ENCODE results near the gene USP17L11. TPM values are rescaled to one million over a fixed set of nuclear protein-coding genes. Genes with fewer than 3 reads are reported as not detected.
"Not testable (repeated sequence)": the region's sequence is repeated elsewhere in the genome, so short reads cannot be mapped to it uniquely, and the experiment has no call there.

The USP17L11 gene, protein sequence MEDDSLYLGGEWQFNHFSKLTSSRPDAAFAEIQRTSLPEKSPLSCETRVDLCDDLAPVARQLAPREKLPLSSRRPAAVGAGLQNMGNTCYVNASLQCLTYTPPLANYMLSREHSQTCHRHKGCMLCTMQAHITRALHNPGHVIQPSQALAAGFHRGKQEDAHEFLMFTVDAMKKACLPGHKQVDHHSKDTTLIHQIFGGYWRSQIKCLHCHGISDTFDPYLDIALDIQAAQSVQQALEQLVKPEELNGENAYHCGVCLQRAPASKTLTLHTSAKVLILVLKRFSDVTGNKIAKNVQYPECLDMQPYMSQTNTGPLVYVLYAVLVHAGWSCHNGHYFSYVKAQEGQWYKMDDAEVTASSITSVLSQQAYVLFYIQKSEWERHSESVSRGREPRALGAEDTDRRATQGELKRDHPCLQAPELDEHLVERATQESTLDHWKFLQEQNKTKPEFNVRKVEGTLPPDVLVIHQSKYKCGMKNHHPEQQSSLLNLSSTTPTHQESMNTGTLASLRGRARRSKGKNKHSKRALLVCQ
- total RNA-seq: not detected
- polyA plus RNA-seq (2013, experiment 1 of 2): not detected
- polyA plus RNA-seq (2013, experiment 2 of 2): not detected
- long read RNA-seq, experiment 1: 0 reads
- long read RNA-seq, experiment 2: 0 reads
- long read RNA-seq, experiment 3: 0 reads
- long read RNA-seq, experiment 4: 0 reads

GRCh38 chr4:9215105-9215504 is at the start of gene USP17L11:
TSS of gene USP17L11 (plus strand) at chr4:9215405. CDS start at chr4:9215405, 0 bp downstream.
- not testable (repeated sequence) for H3K4me3 ChIP-seq (ENCODE audit: low read length)

DNA sequence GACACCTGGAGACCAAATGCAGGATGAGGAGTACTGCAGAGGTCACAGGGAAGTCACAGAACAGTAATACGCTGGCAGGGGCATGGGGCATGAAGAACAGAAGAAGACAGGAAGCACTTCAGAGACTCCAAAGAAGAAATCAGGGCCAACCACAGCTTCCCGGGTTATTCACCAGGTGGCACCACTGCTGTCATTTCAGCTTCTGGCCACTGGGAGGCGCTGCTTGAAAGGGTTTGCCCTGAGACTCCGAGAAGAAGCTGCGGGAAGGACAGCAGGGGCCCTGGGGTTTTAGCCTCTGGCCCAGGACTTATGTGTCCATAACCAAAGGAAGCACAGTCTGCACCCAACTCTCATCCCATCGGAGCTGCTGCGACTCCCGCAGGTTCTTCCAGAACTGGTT is 49.2 kb upstream of the USP17L11 start:
- WGBS, 2 experiments (ENCODE audit: insufficient coverage in 1 of 2, insufficient read length in 1 of 2): no CpG with 5 or more reads among the region's 8 CpGs
- not testable (repeated sequence) for H3K4me3 Mint-ChIP-seq; H3K9me3 ChIP-seq (ENCODE audit: control insufficient read depth, low read length)

More at GRCh38 chr4:9215105-9215504, at the start of gene USP17L11:
- H3K36me3 Mint-ChIP-seq (ENCODE audit: low read depth); H3K9me3 Mint-ChIP-seq; H3K4me3 Mint-ChIP-seq; H3K27me3 ChIP-seq (ENCODE audit: control insufficient read depth, insufficient read depth, low read length, poor library complexity, severe bottlenecking); H3K9ac ChIP-seq (ENCODE audit: extremely low read depth, low read length, poor library complexity, severe bottlenecking); H3K27ac Mint-ChIP-seq; H3K36me3 ChIP-seq (ENCODE audit: control insufficient read depth, insufficient read depth, low read length); H3K27ac ChIP-seq (ENCODE audit: low read depth, low read length); H3K4me1 Mint-ChIP-seq; H3K4me1 ChIP-seq (ENCODE audit: control insufficient read depth, insufficient read depth, low read length); H3K27me3 Mint-ChIP-seq (ENCODE audit: insufficient read depth); H3K9me3 ChIP-seq (ENCODE audit: control insufficient read depth, low read length); DNase-seq: not testable (repeated sequence)
- no CpG with 5 or more reads among the region's 14 CpGs for WGBS, 2 experiments (ENCODE audit: insufficient coverage in 1 of 2, insufficient read length in 1 of 2)

DNA sequence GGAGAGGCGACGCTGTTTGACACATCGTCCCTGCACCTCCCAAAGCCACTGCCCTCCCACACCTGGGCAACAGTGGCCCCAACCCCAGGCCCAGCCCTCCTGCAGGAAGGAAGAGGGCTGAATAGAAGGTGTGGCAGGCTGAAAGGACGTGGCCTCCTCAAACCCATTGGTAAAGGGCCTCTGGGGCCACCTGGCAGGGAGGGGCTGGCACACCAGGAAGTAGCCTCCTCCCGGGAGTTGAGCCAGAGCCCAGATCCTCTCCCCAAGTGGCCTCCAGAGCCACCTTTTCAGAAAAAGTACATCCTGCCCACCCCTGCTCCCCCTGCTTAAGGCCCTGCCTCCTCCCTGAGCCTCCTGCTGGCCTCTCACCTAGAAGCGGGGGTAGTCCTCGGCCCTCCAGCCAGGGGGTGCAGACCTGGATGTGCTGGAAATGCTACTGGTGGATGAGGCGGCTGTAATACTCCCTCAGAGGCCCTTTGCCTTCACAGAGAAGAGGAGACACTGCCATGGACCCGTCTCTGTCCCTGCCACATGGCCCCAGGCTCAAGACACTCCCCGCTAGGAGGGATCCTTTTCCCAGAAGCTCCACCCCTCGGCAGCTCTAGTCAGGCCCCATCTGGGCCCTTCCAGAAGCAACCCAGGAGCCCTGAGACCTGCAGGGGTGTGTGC is 45.3 kb upstream of the USP17L11 start, which contains the start of gene FAM90A26:
FAM90A26 (plus strand) TSS at position 619 of the 669 bp plus-strand sequence. CDS start 2,764 bp downstream, outside the sequence.
- not testable (repeated sequence) for DNase-seq; H3K4me1 ChIP-seq (ENCODE audit: control insufficient read depth, insufficient read depth, low read length); H3K27me3 Mint-ChIP-seq (ENCODE audit: insufficient read depth); H3K27ac ChIP-seq (ENCODE audit: low read depth, low read length); H3K36me3 Mint-ChIP-seq (ENCODE audit: low read depth); H3K36me3 ChIP-seq (ENCODE audit: control insufficient read depth, insufficient read depth, low read length); H3K4me1 Mint-ChIP-seq; H3K27me3 ChIP-seq (ENCODE audit: control insufficient read depth, insufficient read depth, low read length, poor library complexity, severe bottlenecking); H3K9ac ChIP-seq (ENCODE audit: extremely low read depth, low read length, poor library complexity, severe bottlenecking); H3K27ac Mint-ChIP-seq; H3K9me3 ChIP-seq (ENCODE audit: control insufficient read depth, low read length); H3K4me3 ChIP-seq (ENCODE audit: low read length); H3K9me3 Mint-ChIP-seq; H3K4me3 Mint-ChIP-seq
- WGBS, 2 experiments (ENCODE audit: insufficient coverage in 1 of 2, insufficient read length in 1 of 2): no CpG with 5 or more reads among the region's 11 CpGs

More for the DNA sequence above, 49.2 kb upstream of the USP17L11 start:
- DNase-seq; H3K36me3 Mint-ChIP-seq (ENCODE audit: low read depth); H3K4me1 Mint-ChIP-seq; H3K27ac Mint-ChIP-seq; H3K36me3 ChIP-seq (ENCODE audit: control insufficient read depth, insufficient read depth, low read length); H3K4me3 ChIP-seq (ENCODE audit: low read length); H3K27me3 ChIP-seq (ENCODE audit: control insufficient read depth, insufficient read depth, low read length, poor library complexity, severe bottlenecking); H3K4me1 ChIP-seq (ENCODE audit: control insufficient read depth, insufficient read depth, low read length); H3K9ac ChIP-seq (ENCODE audit: extremely low read depth, low read length, poor library complexity, severe bottlenecking); H3K27ac ChIP-seq (ENCODE audit: low read depth, low read length); H3K9me3 Mint-ChIP-seq; H3K27me3 Mint-ChIP-seq (ENCODE audit: insufficient read depth): not testable (repeated sequence)

DNA sequence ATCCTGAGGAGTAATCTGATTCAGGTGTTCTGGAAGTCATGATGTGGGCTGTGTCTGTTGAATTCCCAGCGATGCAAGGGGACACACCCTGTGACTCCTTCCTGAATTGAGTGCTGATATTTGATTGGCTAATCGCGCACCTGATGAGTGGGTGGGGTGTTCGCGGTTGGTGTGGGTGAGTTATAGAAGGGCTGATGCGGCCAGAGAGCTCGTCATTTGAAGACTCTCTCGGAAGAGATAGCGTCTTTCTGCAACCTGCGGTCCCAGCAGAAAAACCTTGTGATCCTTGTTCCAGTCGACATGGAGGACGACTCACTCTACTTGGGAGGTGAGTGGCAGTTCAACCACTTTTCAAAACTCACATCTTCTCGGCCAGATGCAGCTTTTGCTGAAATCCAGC is 4.8 kb upstream of the USP17L11 start, which contains the start of gene USP17L10:
USP17L10 (plus strand) TSS at position 301 of the 400 bp plus-strand sequence; CDS start at position 301, 0 bp downstream.
- WGBS, 2 experiments (ENCODE audit: insufficient coverage in 1 of 2, insufficient read length in 1 of 2): no CpG with 5 or more reads among the region's 13 CpGs
- H3K9me3 Mint-ChIP-seq; H3K9me3 ChIP-seq (ENCODE audit: control insufficient read depth, low read length); H3K36me3 Mint-ChIP-seq (ENCODE audit: low read depth); H3K36me3 ChIP-seq (ENCODE audit: control insufficient read depth, insufficient read depth, low read length); H3K27me3 Mint-ChIP-seq (ENCODE audit: insufficient read depth); H3K4me1 Mint-ChIP-seq; H3K27ac Mint-ChIP-seq; H3K27me3 ChIP-seq (ENCODE audit: control insufficient read depth, insufficient read depth, low read length, poor library complexity, severe bottlenecking); H3K4me1 ChIP-seq (ENCODE audit: control insufficient read depth, insufficient read depth, low read length); DNase-seq; H3K9ac ChIP-seq (ENCODE audit: extremely low read depth, low read length, poor library complexity, severe bottlenecking); H3K4me3 ChIP-seq (ENCODE audit: low read length); H3K4me3 Mint-ChIP-seq; H3K27ac ChIP-seq (ENCODE audit: low read depth, low read length): not testable (repeated sequence)

DNA sequence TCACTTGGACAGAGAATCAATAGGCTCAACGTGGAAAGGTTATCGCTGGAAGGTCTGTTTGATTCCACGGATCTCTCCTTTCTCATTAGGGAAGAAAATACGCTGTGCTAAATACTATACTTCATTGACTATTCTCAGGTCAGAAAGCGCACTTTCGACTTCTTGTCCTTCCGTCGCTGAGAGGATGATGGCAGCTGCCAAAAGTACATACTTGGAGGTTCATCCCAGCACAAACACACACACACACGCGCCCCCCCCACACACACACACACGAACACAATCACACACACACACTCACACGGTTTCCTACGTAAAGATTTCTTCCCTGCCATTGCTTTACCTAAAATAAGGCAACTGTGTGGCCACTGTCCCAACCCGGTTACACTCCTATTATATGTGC is 504 bp upstream of the USP17L11 start:
- H3K9ac ChIP-seq (ENCODE audit: extremely low read depth, low read length, poor library complexity, severe bottlenecking); H3K27ac Mint-ChIP-seq; H3K27me3 Mint-ChIP-seq (ENCODE audit: insufficient read depth); H3K27me3 ChIP-seq (ENCODE audit: control insufficient read depth, insufficient read depth, low read length, poor library complexity, severe bottlenecking); H3K9me3 Mint-ChIP-seq; DNase-seq; H3K9me3 ChIP-seq (ENCODE audit: control insufficient read depth, low read length); H3K4me3 ChIP-seq (ENCODE audit: low read length); H3K27ac ChIP-seq (ENCODE audit: low read depth, low read length); H3K4me3 Mint-ChIP-seq; H3K36me3 Mint-ChIP-seq (ENCODE audit: low read depth); H3K36me3 ChIP-seq (ENCODE audit: control insufficient read depth, insufficient read depth, low read length); H3K4me1 ChIP-seq (ENCODE audit: control insufficient read depth, insufficient read depth, low read length); H3K4me1 Mint-ChIP-seq: not testable (repeated sequence)
- WGBS, 2 experiments (ENCODE audit: insufficient coverage in 1 of 2, insufficient read length in 1 of 2): 92 to 100% methylated on average over 2 to 5 of the region's 14 CpGs

DNA sequence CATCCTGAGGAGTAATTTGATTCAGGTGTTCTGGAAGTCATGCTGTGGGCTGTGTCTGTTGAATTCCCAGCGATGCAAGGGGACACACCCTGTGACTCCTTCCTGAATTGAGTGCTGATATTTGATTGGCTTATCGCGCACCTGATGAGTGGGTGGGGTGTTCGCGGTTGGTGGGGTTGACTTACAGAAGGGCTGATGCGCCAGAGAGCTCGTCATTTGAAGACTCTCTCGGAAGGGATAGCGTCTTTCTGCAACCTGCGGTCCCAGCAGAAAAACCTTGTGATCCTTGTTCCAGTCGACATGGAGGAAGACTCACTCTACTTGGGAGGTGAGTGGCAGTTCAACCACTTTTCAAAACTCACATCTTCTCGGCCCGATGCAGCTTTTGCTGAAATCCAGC is 4.6 kb downstream of the USP17L11 start, which contains the start of gene USP17L12:
USP17L12 (plus strand) TSS at position 301 of the 400 bp plus-strand sequence; CDS start at position 301, 0 bp downstream.
- not testable (repeated sequence) for DNase-seq; H3K27me3 ChIP-seq (ENCODE audit: control insufficient read depth, insufficient read depth, low read length, poor library complexity, severe bottlenecking); H3K4me1 ChIP-seq (ENCODE audit: control insufficient read depth, insufficient read depth, low read length); H3K36me3 ChIP-seq (ENCODE audit: control insufficient read depth, insufficient read depth, low read length); H3K9me3 ChIP-seq (ENCODE audit: control insufficient read depth, low read length); H3K36me3 Mint-ChIP-seq (ENCODE audit: low read depth); H3K4me3 ChIP-seq (ENCODE audit: low read length); H3K4me1 Mint-ChIP-seq; H3K9me3 Mint-ChIP-seq; H3K9ac ChIP-seq (ENCODE audit: extremely low read depth, low read length, poor library complexity, severe bottlenecking); H3K27ac ChIP-seq (ENCODE audit: low read depth, low read length); H3K4me3 Mint-ChIP-seq; H3K27ac Mint-ChIP-seq; H3K27me3 Mint-ChIP-seq (ENCODE audit: insufficient read depth)
- WGBS, 2 experiments (ENCODE audit: insufficient coverage in 1 of 2, insufficient read length in 1 of 2): no CpG with 5 or more reads among the region's 13 CpGs

Measured in endodermal cell (in vitro differentiated cells).